Activated CD8-positive, alpha-beta T cell treated with anti-CD3 and anti-CD28 coated beads for 36 hours (primary cell): Measurements from ENCODE around the gene RAB38. TPM values are rescaled to one million over a fixed set of nuclear protein-coding genes. Genes with fewer than 3 reads are reported as not detected.

Experiments
- ATAC-seq: fragments of 200-7000 bp; cut with Tn5 transposase; one replicate; pipeline ENCODE4 v1.10.0; 2021; ENCODE audit warnings: mild to moderate bottlenecking, moderate library complexity
- CTCF ChIA-PET: fragments of 350-600 bp; sonication (Branson Sonifier 250); formaldehyde crosslinking; loops from one replicate; lab custom pipeline; 2021; ENCODE audit warnings: antibody characterized with exemption; lab: Charles Lee
- POLR2A ChIA-PET: fragments of 350-600 bp; sonication (Branson Sonifier 250); formaldehyde crosslinking; loops from one replicate; lab custom pipeline; 2021; ENCODE audit warnings: antibody characterized with exemption; lab: Charles Lee
- DNase-seq: peaks from one replicate; pipeline ENCODE4 v3.0.0-alpha.2; 2020
- H3K27ac Mint-ChIP-seq: one replicate; pipeline ENCODE4 v1.8.0; 2021; ENCODE audit warnings: mild to moderate bottlenecking, mixed read lengths
- H3K27me3 Mint-ChIP-seq: one replicate; pipeline ENCODE4 v1.8.0; 2021; ENCODE audit warnings: mixed read lengths
- H3K36me3 Mint-ChIP-seq: one replicate; pipeline ENCODE4 v1.8.0; 2021; ENCODE audit warnings: low read depth, mixed read lengths
- H3K4me1 Mint-ChIP-seq: one replicate; pipeline ENCODE4 v1.8.0; 2021; ENCODE audit warnings: low read depth, mixed read lengths
- H3K4me3 Mint-ChIP-seq: one replicate; pipeline ENCODE4 v1.8.0; 2021; ENCODE audit warnings: mild to moderate bottlenecking, moderate library complexity, mixed read lengths
- H3K9me3 Mint-ChIP-seq: one replicate; pipeline ENCODE4 v1.8.0; 2021; ENCODE audit warnings: mixed read lengths
- intact Hi-C: fragments of 100-400 bp; cut with micrococcal nuclease; formaldehyde crosslinking; loops from one replicate; pipeline ENCODE4 v1.10.0; 2022
- total RNA-seq, 2 experiments: library from RNA; stranded (reverse); gene quantifications; one replicate each; pipeline ENCODE4 v1.2.3, GENCODE V29; 2021
- TF ChIP-seq, protein P1 (sequence below): fragments of 200-600 bp; IDR thresholded peaks from one replicate; pipeline ENCODE4 v1.8.0; 2022; ENCODE audit warnings: antibody characterized with exemption, mild to moderate bottlenecking

RAB38 gene
- total RNA-seq, 2 experiments from 2014 or later = 3.2 to 3.4 TPM

GRCh38 chr11:88104408-88104807, 70.8 kb downstream of the RAB38 start:
- DNase-seq (no peak), ATAC-seq (no peak)
- no peaks in the 10 kb centered on the region for H3K4me1 Mint-ChIP-seq
- intact Hi-C loops = loop anchor here (5.0 kb wide), 1 partner anchor 438 kb away; no protein-coding TSS in a partner anchor
- TF ChIP-seq, protein P1, sequence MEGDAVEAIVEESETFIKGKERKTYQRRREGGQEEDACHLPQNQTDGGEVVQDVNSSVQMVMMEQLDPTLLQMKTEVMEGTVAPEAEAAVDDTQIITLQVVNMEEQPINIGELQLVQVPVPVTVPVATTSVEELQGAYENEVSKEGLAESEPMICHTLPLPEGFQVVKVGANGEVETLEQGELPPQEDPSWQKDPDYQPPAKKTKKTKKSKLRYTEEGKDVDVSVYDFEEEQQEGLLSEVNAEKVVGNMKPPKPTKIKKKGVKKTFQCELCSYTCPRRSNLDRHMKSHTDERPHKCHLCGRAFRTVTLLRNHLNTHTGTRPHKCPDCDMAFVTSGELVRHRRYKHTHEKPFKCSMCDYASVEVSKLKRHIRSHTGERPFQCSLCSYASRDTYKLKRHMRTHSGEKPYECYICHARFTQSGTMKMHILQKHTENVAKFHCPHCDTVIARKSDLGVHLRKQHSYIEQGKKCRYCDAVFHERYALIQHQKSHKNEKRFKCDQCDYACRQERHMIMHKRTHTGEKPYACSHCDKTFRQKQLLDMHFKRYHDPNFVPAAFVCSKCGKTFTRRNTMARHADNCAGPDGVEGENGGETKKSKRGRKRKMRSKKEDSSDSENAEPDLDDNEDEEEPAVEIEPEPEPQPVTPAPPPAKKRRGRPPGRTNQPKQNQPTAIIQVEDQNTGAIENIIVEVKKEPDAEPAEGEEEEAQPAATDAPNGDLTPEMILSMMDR = no peak
- H3K36me3 Mint-ChIP-seq = no peaks in the 10 kb centered on the region
- ChIA-PET POLR2A (no interaction called here), CTCF (interaction anchor here (0.7 to 1.9 kb wide), 7 partner anchors 34 to 448 kb away, joined by 3 to 7 read pairs (median 3); no protein-coding TSS in a partner anchor)
- H3K9me3 Mint-ChIP-seq = no peaks in the 10 kb centered on the region
- H3K4me3 Mint-ChIP-seq = no peak overlapping the region
- peaks cover 7% of the 10 kb centered on the region for H3K27me3 Mint-ChIP-seq
- no peak overlapping the region for H3K27ac Mint-ChIP-seq

DNA sequence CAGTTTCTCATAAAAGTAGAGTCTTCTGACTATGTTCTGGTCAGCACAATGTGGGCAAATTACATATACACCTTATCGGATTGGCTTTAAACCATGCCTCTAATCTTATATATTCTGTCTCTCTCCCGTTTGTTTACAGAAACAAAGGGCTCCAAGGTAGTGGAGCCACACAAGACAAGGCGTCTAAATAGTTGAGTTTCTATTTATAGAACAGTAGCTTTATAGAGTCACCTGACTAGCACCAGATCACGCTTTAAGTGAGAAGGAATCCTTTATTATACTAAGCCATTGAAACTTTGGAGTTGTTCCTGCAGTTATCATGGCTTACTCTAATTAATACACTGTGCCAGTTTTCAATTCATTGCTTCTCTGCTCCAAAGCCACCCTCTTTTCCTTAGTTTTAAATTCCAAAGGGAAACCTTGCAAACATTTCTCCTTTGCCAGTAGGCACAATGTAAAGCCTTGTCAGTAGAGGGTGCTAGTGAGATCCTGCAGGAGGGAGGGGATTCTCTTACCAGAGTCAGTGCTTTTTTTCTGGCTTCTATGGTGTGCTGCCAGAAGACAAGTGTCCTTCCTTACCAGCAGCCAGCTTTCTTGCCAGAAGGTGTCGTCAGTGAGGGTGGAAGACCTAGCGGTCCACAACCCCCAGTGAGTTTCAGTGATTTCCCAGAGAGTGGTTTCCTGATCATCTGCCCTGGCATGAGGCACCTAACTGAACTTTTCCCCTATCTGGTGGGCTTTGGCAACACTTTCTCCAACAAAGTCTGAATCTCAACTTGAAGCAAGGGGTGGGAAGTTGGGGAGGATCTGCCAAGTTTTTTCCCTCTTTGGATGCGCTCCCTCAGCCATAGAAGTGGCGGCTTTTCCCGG, 71.7 kb downstream of the RAB38 start:
- Mint-ChIP-seq H3K27ac (no peak overlapping the region), H3K4me1 (no peaks in the 10 kb centered on the region), H3K9me3 (no peaks in the 10 kb centered on the region), H3K36me3 (no peaks in the 10 kb centered on the region), H3K4me3 (no peak overlapping the region), H3K27me3 (peaks cover 8% of the 10 kb centered on the region)
- DNase-seq (peak; percentile 41), ATAC-seq (peak; percentile 89)
- ChIA-PET CTCF (interaction anchor here (0.6 to 1.9 kb wide), 8 partner anchors 71 to 449 kb away, joined by 3 to 7 read pairs (median 3); no protein-coding TSS in a partner anchor), POLR2A (no interaction called here)
- intact Hi-C loops = loop anchor here (5.0 kb wide), 1 partner anchor 439 kb away; no protein-coding TSS in a partner anchor
- TF ChIP-seq, protein P1 = peak; percentile 79

DNA sequence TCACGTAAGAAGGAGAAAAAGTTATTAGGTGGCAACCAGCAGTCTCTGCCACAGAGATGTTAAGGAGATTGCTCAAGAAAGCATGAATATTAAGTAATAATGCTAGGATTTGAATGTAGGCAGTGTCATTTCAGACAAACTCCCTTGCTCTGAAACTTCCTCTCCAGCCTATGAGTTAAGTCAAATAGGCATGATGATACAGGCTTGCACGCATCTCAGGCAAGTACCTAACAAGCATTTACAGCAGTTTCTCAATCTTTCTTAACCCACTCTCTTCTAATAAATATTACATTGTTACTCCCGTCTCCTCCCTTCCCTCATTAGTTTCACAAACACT, 72.7 kb downstream of the RAB38 start:
- Mint-ChIP-seq H3K27ac (no peak overlapping the region), H3K9me3 (no peaks in the 10 kb centered on the region), H3K27me3 (peaks cover 6% of the 10 kb centered on the region), H3K4me3 (no peak overlapping the region), H3K4me1 (no peaks in the 10 kb centered on the region), H3K36me3 (no peaks in the 10 kb centered on the region)
- POLR2A ChIA-PET = no interaction called here
- intact Hi-C loops = loop anchor here (5.0 kb wide), 1 partner anchor 440 kb away; no protein-coding TSS in a partner anchor
- CTCF ChIA-PET = interaction anchor here (1.1 to 1.6 kb wide), 2 partner anchors 406 to 450 kb away, joined by 3 to 5 read pairs; no protein-coding TSS in a partner anchor
- TF ChIP-seq, protein P1 = no peak
- ATAC-seq (no peak), DNase-seq (no peak)

- Mint-ChIP-seq H3K36me3 (no peaks in the 10 kb centered on the region), H3K27me3 (peaks cover 6% of the 10 kb centered on the region), H3K4me1 (no peaks in the 10 kb centered on the region), H3K4me3 (no peak overlapping the region), H3K9me3 (no peaks in the 10 kb centered on the region), H3K27ac (no peak overlapping the region)
- DNase-seq = no peak
- TF ChIP-seq, protein P1 = no peak
- ChIA-PET CTCF (interaction anchor here (1.1 to 1.6 kb wide), 2 partner anchors 407 to 450 kb away, joined by 3 to 5 read pairs; no protein-coding TSS in a partner anchor), POLR2A (no interaction called here)
- intact Hi-C loops = loop anchor here (5.0 kb wide), 1 partner anchor 440 kb away; no protein-coding TSS in a partner anchor
- ATAC-seq = no peak
Observed at GRCh38 chr11:88101881-88102597, 73.2 kb downstream of the RAB38 start.
